Stimulated activated CD4-positive, alpha-beta T cell treated with anti-CD3 and anti-CD28 coated beads, Interleukin-2, amount 100 ng/mL, for 48 hours (primary cell): Measurements from ENCODE around the gene NDUFB8.
A peak's percentile ranks its signal among the peaks of the same experiment; 100 is the strongest.
"Not testable (repeated sequence)": the region's sequence is repeated elsewhere in the genome, so short reads cannot be mapped to it uniquely, and the experiment has no call there.

Experiments
- DNase-seq, 2 donors: peaks; one replicate each; pipeline ENCODE4 v3.0.0-alpha.2; 2020

The NDUFB8 gene

GRCh38 chr10:100529475-100530298 lies at the start of gene NDUFB8:
NDUFB8 (minus strand) TSS chr10:100529871; CDS start chr10:100529851, 20 bp downstream.
- DNase-seq, result peak; percentile 85 to 90

DNA sequence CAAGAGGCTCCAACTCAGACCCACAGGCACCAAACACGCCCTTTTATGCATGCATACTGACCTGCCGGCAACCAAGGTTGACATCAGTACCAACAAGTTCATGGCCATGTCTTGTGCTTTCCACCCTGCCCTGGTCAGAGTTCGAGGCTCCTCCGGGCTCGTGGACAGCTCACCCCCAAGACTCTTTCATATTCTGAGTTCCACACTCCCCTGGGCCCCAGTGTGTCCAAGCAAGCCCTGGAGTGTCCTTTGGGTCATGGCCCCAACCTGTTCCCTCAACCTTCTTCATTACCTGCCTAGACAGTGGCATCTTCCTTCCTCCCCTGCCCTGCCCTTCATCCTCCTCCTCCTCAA lies 46.6 kb upstream of the NDUFB8 start:
- DNase-seq, result no peak

- DNase-seq, result no peak
These were observed 46.1 kb upstream of the NDUFB8 start for GRCh38 chr10:100575585-100576281.

DNA sequence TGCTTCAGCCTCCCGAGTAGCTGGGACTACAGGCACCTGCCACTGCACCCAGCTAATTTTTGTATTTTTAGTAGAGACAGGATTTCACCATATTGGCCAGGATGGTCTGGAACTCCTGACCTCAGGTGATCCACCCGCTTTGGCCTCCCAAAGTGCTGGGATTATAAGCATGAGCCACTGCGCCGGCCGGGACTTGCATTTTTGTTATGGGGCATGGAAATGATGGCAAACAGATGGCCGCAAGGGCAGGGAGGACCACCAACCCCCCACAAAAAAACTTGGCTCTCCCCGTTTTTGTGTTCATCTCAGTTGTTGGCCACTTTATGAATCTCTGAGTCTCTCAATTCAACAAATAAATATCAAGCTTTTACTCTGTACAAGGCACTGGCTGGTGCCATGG lies 45.5 kb upstream of the NDUFB8 start:
- not testable (repeated sequence) for DNase-seq

DNA sequence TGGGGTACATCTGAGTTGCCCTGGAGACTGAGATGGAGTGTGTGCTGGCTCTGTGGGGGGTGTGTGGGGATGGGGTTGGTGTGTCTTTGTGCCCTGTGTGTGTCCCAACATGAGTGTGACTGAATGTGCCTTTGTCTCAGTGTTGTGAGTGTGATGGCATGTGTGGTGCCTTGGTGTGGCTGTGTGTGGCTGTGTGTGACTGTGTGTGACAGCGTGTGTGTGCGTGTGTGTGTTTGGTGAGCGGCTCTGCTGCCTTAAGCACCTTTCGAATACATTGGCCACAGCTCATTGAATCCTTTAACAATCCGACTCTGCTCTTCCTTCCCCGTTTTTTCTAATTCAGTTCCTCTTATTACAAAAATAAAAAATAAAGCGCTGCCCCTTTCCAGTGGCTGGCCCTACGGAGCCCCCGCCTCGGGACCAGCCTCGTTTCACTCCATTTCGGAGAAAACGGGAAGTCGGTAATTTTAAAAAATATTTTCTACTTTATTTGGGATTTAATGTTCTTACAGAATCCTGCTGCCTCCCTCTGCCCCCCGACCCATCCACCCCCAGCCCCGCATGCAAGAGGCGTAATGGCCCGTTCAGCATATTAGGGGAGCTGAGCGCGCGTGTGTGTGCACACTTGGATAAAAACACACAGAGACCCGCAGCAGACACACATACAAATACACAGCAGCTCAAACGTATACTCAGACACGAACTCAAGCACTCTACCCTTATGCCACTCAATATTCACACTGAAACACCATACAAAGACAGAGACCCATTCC lies 41.6 kb upstream of the NDUFB8 start:
- DNase-seq, result no peak

DNA sequence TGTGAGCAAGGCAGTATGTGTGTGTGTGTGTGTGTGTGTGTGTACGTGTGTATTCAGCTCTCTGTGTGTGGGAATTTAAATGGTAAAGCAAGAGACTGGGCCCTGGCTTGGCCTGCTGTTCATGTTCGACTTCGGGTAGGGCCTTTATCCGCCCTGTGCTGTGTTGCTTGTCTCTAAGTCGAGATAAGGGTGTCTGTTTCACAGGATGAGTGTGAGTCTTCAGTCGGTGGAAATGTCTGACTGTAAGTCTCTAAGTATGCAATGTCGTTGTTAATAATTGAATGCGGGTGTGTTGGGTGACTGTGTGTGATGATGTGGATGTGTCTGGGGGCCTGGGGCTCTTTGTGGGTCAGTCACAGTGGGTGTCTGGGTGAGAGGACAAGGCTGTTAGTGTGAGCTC lies 40.8 kb upstream of the NDUFB8 start:
- no peak for DNase-seq

GRCh38 chr10:100569687-100570481 lies 40.2 kb upstream of the NDUFB8 start:
- no peak for DNase-seq

DNA sequence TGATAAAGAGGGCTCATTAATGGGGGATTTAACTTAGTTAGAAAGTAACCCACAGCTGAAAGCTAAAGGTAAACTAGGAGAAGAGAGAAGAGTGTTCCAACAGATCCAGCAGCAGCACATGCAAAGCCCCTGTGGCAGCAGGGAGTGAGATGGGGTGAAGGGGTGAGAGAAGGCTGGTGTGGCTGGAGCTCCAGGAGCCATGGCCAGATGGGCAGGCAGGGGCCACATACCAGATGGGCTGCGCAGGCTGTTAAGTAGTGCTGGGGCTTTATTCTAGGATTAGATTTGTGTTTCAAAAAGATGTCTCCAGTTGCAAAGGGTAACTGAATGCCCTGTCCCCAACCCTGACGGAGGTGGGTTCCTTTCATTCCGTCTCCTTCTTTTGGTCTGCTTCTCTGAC lies 39.2 kb upstream of the NDUFB8 start:
- no peak for DNase-seq

- no peak for DNase-seq
These were observed 38.2 kb upstream of the NDUFB8 start for GRCh38 chr10:100567826-100568225.

GRCh38 chr10:100567249-100567648 lies 37.6 kb upstream of the NDUFB8 start:
- DNase-seq, result no peak

GRCh38 chr10:100566561-100566960 lies 36.9 kb upstream of the NDUFB8 start:
- DNase-seq, result no peak

GRCh38 chr10:100565206-100565985 lies 35.7 kb upstream of the NDUFB8 start:
- no peak for DNase-seq

- peak; percentile 69 to 80 for DNase-seq
These were observed 32.5 kb upstream of the NDUFB8 start for GRCh38 chr10:100562008-100562672.

DNA sequence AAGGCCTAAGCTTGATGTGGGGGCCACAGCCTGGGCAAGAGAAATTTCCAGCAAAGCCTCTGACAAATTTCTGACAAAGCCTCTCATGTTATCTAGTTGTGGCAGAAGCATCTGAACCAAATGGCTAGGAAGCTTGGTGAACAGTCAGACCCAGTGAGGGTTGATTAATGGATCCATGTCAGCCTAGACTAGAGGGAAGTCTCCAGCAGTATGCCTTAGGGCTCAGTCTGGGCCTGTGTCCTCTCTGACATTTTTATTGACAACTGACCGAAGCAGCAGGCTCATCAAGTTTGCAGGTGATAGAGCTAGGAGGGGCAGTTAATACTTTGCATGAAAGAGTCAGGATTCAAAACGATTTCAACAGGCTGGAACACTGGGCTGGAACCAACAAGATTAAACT lies 31.3 kb upstream of the NDUFB8 start:
- no peak for DNase-seq

DNA sequence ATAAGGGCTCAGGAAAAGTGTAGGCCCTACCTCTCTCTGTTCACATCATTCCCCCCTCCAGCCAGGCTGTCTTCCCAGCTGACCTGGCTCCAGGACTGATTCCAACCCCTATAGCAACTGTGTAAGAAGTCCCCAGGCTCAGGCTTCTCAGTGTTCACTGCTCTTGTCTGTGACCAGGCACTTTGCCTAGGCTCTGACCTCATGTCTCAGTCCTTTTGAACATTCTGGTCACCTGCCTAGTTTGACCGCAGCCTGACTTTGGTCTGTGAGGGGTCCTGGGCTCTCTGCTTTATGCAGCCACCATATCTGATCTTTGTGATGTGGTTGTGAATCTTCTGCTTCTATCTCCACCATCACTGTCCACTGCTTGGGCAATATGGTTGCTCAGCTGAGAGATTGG lies 30.6 kb upstream of the NDUFB8 start:
- no peak for DNase-seq

DNA sequence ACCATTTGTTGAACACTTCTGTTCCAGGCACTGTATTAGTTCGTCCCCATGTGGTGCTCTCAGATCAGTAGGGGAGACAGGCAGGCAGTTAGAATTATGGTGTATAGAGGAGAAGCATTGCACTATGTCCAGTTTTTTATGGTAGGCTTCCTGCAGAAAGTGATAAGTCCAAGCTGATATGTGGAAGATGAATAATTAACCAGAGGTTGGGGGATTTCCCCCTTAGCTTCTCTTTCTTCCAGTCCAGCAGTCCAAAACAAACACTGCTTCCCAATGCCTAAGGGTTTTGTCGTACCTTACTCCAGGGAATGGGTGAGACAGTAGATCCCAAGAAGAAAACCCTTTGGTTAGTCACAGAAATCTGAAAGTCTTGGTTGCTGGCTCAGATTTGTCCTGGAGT lies 25.2 kb upstream of the NDUFB8 start:
- no peak for DNase-seq

DNA sequence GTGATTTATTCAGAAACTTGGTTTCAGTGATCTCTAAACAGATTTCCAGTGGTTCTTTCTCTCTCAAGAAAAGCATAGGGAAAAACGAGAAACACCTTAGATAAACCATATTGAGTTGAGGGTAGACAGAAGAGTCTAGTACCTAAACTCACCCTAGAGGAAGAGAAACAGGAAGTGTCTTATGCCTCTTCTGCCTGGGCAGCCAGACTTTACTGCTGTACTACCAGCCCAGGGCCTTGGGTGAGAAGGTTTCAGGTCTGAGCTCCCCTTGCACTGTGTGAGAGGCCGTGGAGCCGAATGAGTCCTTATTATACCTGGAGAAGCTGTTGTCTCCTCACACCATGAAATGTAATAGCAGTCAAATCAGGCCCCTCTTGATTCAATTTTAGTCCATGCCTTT lies 24.3 kb upstream of the NDUFB8 start:
- no peak for DNase-seq

DNA sequence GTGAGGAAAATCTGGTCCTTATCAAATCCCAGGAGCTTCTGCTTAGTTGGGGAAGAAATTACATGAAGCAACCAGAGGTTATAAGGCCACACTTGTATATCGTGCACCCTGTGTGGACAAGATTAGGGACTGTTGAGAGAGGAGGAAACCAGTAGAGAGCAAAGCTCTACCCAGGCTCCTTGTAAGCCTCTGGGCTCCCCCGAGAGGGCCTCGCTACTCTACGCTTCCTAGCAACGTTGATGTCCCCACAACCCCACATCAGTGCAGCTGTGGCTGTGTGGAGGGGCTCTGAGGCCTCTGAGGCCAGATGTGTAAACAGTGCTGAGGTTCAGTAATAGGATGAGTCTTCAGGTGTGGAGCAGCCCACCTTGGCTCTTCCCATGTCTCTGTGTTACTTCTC lies 22.1 kb upstream of the NDUFB8 start:
- no peak for DNase-seq

DNA sequence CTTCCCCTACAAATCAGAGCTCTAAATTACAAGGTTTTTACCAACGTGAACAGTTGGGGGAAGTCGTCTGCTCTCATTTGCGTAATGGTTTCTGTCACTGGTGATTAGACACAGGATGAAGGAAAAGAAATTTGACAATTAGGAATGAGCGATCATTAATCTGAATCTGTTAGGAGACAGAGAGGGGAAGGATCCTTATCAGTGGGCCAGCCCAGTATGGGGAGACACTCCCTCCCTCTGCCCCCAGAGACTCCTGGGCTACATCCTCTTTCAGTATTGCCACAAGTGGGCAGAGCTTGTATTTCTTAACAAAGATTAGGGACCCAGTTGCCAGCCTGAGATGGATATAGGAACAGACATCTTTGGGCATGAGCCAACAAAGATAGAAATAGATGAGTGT lies 21.5 kb upstream of the NDUFB8 start:
- DNase-seq, result no peak

DNA sequence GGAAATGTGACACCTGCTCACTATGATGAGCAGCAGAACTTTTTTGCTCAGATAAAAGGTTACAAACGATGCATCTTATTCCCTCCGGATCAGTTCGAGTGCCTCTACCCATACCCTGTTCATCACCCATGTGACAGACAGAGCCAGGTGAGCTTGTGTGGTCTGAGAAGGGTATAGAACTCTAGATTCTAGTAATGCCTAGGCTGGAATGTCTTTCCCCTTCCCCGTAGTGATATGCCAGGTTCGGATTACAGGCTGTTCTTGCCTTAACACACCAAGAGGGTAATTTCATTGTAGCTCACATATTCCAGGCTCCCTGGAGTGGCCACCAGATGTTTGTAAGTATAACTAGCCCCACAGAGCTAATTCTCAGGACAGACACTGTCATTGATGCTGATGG lies 15.3 kb upstream of the NDUFB8 start:
- no peak for DNase-seq

DNA sequence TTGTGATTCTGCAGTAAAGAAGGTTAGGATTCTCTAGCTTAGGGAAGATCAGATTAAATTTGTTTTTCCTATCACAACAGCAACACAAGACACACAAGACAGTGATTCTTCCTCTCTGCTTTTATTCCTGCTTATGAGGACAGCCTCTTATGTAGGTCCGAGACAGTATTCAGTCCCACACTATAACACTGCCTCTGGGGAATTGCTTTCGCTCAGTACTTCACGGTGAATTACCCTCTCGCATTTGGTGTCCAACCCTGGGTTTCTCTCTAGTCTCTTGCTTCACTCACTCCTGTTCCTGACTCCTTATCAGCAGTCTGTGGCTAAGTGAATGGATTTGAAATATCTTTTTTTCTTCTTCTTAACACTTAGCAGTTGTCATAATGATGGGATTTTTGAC lies 7.8 kb upstream of the NDUFB8 start:
- DNase-seq, result no peak
